Fibroblast of lung (primary cell): ENCODE measurements around the gene PTGES2.

Experiments
- EZH2 ChIP-seq: IDR thresholded peaks from 2 replicates; pipeline ENCODE4 v1.5.1; 2012; ENCODE audit warnings: low read length, control low read depth, mild to moderate bottlenecking; ENCODE audit errors: missing control alignments
- TF ChIP-seq, protein P1 (sequence below), 2 donors: IDR thresholded peaks in 1 of 2; conservative IDR thresholded peaks in 1 of 2; 1 replicate in 1 of 2; 2 replicates in 1 of 2; pipeline ENCODE4 v1.5.1; 2011 to 2012; ENCODE audit warnings: low read length in 2 of 2, control low read depth in 1 of 2, inconsistent platforms in 1 of 2, low read depth in 1 of 2, mild to moderate bottlenecking in 1 of 2

DNA sequence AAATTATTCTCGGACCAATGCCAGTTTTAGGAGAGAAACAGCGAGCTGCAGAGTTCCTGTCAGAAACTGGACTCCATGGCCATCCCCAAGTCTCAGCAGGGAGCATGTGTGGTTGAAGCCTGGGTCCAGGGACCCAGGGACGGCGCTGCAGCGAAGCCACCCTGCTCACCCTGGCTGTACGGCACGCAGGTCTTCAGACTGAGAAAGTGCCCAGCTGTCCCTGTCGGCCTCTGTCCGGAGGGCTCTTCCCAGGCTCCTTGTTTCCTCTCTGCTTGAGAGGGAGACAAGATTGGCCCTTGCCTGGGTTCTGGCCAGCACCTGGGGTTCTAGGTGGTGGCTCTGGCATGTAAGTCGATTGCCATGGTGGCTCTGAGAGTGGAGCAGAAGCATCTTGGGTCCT lies 26.9 kb downstream of the PTGES2 start:
- TF ChIP-seq, protein P1, sequence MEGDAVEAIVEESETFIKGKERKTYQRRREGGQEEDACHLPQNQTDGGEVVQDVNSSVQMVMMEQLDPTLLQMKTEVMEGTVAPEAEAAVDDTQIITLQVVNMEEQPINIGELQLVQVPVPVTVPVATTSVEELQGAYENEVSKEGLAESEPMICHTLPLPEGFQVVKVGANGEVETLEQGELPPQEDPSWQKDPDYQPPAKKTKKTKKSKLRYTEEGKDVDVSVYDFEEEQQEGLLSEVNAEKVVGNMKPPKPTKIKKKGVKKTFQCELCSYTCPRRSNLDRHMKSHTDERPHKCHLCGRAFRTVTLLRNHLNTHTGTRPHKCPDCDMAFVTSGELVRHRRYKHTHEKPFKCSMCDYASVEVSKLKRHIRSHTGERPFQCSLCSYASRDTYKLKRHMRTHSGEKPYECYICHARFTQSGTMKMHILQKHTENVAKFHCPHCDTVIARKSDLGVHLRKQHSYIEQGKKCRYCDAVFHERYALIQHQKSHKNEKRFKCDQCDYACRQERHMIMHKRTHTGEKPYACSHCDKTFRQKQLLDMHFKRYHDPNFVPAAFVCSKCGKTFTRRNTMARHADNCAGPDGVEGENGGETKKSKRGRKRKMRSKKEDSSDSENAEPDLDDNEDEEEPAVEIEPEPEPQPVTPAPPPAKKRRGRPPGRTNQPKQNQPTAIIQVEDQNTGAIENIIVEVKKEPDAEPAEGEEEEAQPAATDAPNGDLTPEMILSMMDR (conservative IDR thresholded peaks at IDR 0.05 in 1 of 2, IDR thresholded peaks at IDR 0.05 in 1 of 2; ENCODE audit: low read depth in 1 of 2, low read length in 2 of 2): no peak
- TF ChIP-seq EZH2: no peak
